Measurements from ENCODE around the gene LMOD1. TPM values are rescaled to one million over a fixed set of nuclear protein-coding genes. Genes with fewer than 3 reads are reported as not detected.
"Not testable (repeated sequence)": the region's sequence is repeated elsewhere in the genome, so short reads cannot be mapped to it uniquely, and the experiment has no call there.

The LMOD1 gene
- total and polyA plus RNA-seq, 2 of the 8 experiments (the other 6 are each of a cell fraction or from before 2014, with no cell fraction given) = 0.77 to 1.4 TPM

- not testable (repeated sequence) for H3K9me3 ChIP-seq (ENCODE audit: insufficient read depth in 2 of 2, low read depth in 1 of 2, low read length in 1 of 2); FAIRE-seq; H4K91ac ChIP-seq (replicated peaks; ENCODE audit: insufficient read length, low read length); H2AFZ ChIP-seq (ENCODE audit: low read length); H2AK5ac ChIP-seq (ENCODE audit: low read depth, low read length); H2BK12ac ChIP-seq (ENCODE audit: low read depth, low read length); H3K4me2 ChIP-seq (ENCODE audit: insufficient read depth in 1 of 2, low read depth in 2 of 2, low read length in 2 of 2); H3K56ac ChIP-seq (replicated peaks; ENCODE audit: insufficient read length, low read depth, low read length); H3K79me1 ChIP-seq (ENCODE audit: low read depth, low read length); H2BK15ac ChIP-seq (ENCODE audit: low read length); H4K20me1 ChIP-seq (replicated peaks in 1 of 2; ENCODE audit: control insufficient read depth in 1 of 2, insufficient read depth in 2 of 2, low read length in 2 of 2); H3K4me1 ChIP-seq (replicated peaks in 1 of 4; ENCODE audit: control insufficient read depth in 3 of 4, insufficient read depth in 4 of 4, low read length in 3 of 4); H3K27ac ChIP-seq (ENCODE audit: low read depth, low read length); H4K8ac ChIP-seq (ENCODE audit: extremely low read depth, insufficient read depth, low read length); H3K4me3 ChIP-seq (ENCODE audit: extremely low read depth in 1 of 4, insufficient read depth in 2 of 4, low read depth in 3 of 4, low read length in 4 of 4); H2BK5ac ChIP-seq (ENCODE audit: low read depth, low read length); H4K5ac ChIP-seq (ENCODE audit: insufficient read length, low read depth, low read length); H3K4ac ChIP-seq (replicated peaks; ENCODE audit: insufficient read length, low read depth, low read length); H3K14ac ChIP-seq (ENCODE audit: insufficient read length); H3K36me3 ChIP-seq (ENCODE audit: control insufficient read depth in 2 of 4, insufficient read depth in 4 of 4, low read length in 3 of 4); H3K23me2 ChIP-seq (ENCODE audit: low read depth, low read length); H3K23ac ChIP-seq (ENCODE audit: insufficient read length); H3K27me3 ChIP-seq (replicated peaks in 1 of 4; ENCODE audit: control insufficient read depth in 3 of 4, extremely low read depth in 1 of 4, insufficient read depth in 3 of 4, low read length in 3 of 4); H2BK120ac ChIP-seq (replicated peaks; ENCODE audit: low read depth, low read length); DNase-seq (ENCODE audit: low read depth in 1 of 2, low spot score in 2 of 2); H3K18ac ChIP-seq (ENCODE audit: extremely low read depth, low read length); H3K9ac ChIP-seq (replicated peaks in 1 of 4; ENCODE audit: extremely low read depth in 1 of 4, low read depth in 3 of 4, low read length in 3 of 4); H3K79me2 ChIP-seq (ENCODE audit: control insufficient read depth in 1 of 2, insufficient read depth in 2 of 2, low read length in 2 of 2); H2BK20ac ChIP-seq (ENCODE audit: low read length)
- POLR2A ChIA-PET (ENCODE audit: partially characterized antibody) = interaction anchor here (0.7 to 1.2 kb wide), 5 partner anchors 17 to 70 kb away, joined by 3 to 11 read pairs (median 3); partner anchors contain the start of gene ELF3
- TF ChIP-seq CTCF (IDR thresholded peaks at IDR 0.05; ENCODE audit: control extremely low read depth in 1 of 3, insufficient read depth in 1 of 3, low read depth in 1 of 3, low read length in 3 of 3) = peak in 1 of 3 experiments; percentile 6; a peak in 1 of 4 replicates
- CTCF ChIA-PET (ENCODE audit: partially characterized antibody) = interaction anchor here (0.6 to 8.4 kb wide), 10 partner anchors 10 to 262 kb away, joined by 3 to 145 read pairs (median 4); no protein-coding TSS in a partner anchor
- 88% methylated on average over 6 of the region's 10 CpGs; no CpG with 5 or more reads in 1 of the 2 experiments for WGBS, 2 experiments (ENCODE audit: extremely low coverage in 1 of 2, insufficient coverage in 1 of 2, insufficient read length in 1 of 2, insufficient replicate concordance in 2 of 2, low coverage in 1 of 2, low lambda C conversion rate in 2 of 2, missing lambda C conversion rate in 1 of 2)
These were observed 6.0 kb downstream of the LMOD1 start for GRCh38 chr1:201940316-201940715.
